Breast epithelium (tissue), 4 donors: ENCODE data around the gene PDZD4. TPM values are rescaled to one million over a fixed set of nuclear protein-coding genes. Genes with fewer than 3 reads are reported as not detected.

ENCODE experiments used
- DNase-seq, 2 donors: peaks; one replicate each; pipeline ENCODE4 v3.0.0-alpha.2; 2019; ENCODE audit warnings: low spot score in 2 of 2
- H3K27ac ChIP-seq, 2 donors: fragments of 200-600 bp; sonication (generic) in 1 of 2; one replicate each; pipeline ENCODE4 v1.5.1; 2016 to 2019; ENCODE audit warnings: mild to moderate bottlenecking in 1 of 2
- H3K27me3 ChIP-seq, 2 donors: fragments of 200-600 bp; sonication (generic) in 1 of 2; one replicate each; pipeline versions ENCODE4 v1.5.1 to v1.6.0; 2017 to 2019; ENCODE audit warnings: control low read depth in 1 of 2, mild to moderate bottlenecking in 1 of 2
- H3K36me3 ChIP-seq: fragments of 200-600 bp; one replicate; pipeline ENCODE4 v1.5.1; 2019
- H3K4me1 ChIP-seq, 2 donors: fragments of 200-600 bp; sonication (generic); one replicate each; pipeline ENCODE4 v1.5.1; 2016 to 2019; ENCODE audit warnings: control low read depth in 1 of 2
- H3K4me3 ChIP-seq, 3 donors: fragments of 200-600 bp; sonication (generic); 1 replicate in 2 of 3; 2 replicates in 1 of 3; pipeline ENCODE4 v1.5.1; 2016 to 2019; ENCODE audit warnings: mild to moderate bottlenecking in 3 of 3, moderate library complexity in 2 of 3
- H3K9me3 ChIP-seq, 2 donors: fragments of 200-600 bp; sonication (generic) in 1 of 2; one replicate each; pipeline ENCODE4 v1.5.1; 2016 to 2019; ENCODE audit warnings: control low read depth in 1 of 2
- POLR2A ChIP-seq: fragments of 450-650 bp; IDR thresholded peaks from one replicate; pipeline ENCODE4 v1.6.1; 2016; ENCODE audit warnings: antibody characterized with exemption, mild to moderate bottlenecking, moderate library complexity
- POLR2AphosphoS5 ChIP-seq, 3 donors: sonication (generic); formaldehyde crosslinking; IDR thresholded peaks; one replicate each; pipeline ENCODE4 v1.6.1; 2017; ENCODE audit warnings: antibody characterized with exemption in 3 of 3
- intact Hi-C: fragments of 100-400 bp; cut with DNase I; formaldehyde crosslinking; loops from one replicate; pipeline ENCODE4 v1.15.1; 2023; ENCODE audit warnings: low total_unique reads
- total RNA-seq, 3 donors: library from RNA; depleted of rRNA; stranded (reverse); fragments of >200 nt; gene quantifications; one replicate each; pipeline ENCODE4 v1.1.0, GENCODE V29; 2016
- TF ChIP-seq, protein P1 (sequence below), 3 donors: fragments of 450-650 bp; IDR thresholded peaks; one replicate each; pipeline ENCODE4 v1.5.1; 2016 to 2017; ENCODE audit warnings: antibody characterized with exemption in 3 of 3, mild to moderate bottlenecking in 3 of 3, moderate library complexity in 3 of 3

The PDZD4 gene
- total RNA-seq, 3 donors from 2014 or later = 0.80 to 5.6 (median 2.9) TPM

GRCh38 chrX:153848325-153848724, 18.0 kb upstream of the PDZD4 start:
- TF ChIP-seq POLR2A (no peak), POLR2AphosphoS5 (IDR thresholded peaks at IDR 0.05) (no peak)
- TF ChIP-seq, protein P1, sequence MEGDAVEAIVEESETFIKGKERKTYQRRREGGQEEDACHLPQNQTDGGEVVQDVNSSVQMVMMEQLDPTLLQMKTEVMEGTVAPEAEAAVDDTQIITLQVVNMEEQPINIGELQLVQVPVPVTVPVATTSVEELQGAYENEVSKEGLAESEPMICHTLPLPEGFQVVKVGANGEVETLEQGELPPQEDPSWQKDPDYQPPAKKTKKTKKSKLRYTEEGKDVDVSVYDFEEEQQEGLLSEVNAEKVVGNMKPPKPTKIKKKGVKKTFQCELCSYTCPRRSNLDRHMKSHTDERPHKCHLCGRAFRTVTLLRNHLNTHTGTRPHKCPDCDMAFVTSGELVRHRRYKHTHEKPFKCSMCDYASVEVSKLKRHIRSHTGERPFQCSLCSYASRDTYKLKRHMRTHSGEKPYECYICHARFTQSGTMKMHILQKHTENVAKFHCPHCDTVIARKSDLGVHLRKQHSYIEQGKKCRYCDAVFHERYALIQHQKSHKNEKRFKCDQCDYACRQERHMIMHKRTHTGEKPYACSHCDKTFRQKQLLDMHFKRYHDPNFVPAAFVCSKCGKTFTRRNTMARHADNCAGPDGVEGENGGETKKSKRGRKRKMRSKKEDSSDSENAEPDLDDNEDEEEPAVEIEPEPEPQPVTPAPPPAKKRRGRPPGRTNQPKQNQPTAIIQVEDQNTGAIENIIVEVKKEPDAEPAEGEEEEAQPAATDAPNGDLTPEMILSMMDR (IDR thresholded peaks at IDR 0.05) = no peak
- DNase-seq = no peak

GRCh38 chrX:153845842-153846241, 15.5 kb upstream of the PDZD4 start:
- Histone ChIP-seq H3K4me1 (no peaks in the 10 kb centered on the region), H3K27ac (no peak overlapping the region), H3K27me3 (peaks cover 0 to 54% of the 10 kb centered on the region in 2 donors), H3K36me3 (no peaks in the 10 kb centered on the region), H3K9me3 (no peaks in the 10 kb centered on the region), H3K4me3 (no peak overlapping the region)
- intact Hi-C loops = no loop called here
- TF ChIP-seq, protein P1 (IDR thresholded peaks at IDR 0.05) = no peak
- TF ChIP-seq POLR2AphosphoS5 (IDR thresholded peaks at IDR 0.05) = no peak
- no peak for TF ChIP-seq POLR2A
- DNase-seq = no peak

More at GRCh38 chrX:153848325-153848724, 18.0 kb upstream of the PDZD4 start:
- Histone ChIP-seq H3K4me3 (no peak overlapping the region), H3K27ac (no peak overlapping the region), H3K9me3 (no peaks in the 10 kb centered on the region), H3K4me1 (no peaks in the 10 kb centered on the region), H3K36me3 (no peaks in the 10 kb centered on the region), H3K27me3 (peaks cover 0 to 65% of the 10 kb centered on the region in 2 donors)
- intact Hi-C loops = no loop called here

DNA sequence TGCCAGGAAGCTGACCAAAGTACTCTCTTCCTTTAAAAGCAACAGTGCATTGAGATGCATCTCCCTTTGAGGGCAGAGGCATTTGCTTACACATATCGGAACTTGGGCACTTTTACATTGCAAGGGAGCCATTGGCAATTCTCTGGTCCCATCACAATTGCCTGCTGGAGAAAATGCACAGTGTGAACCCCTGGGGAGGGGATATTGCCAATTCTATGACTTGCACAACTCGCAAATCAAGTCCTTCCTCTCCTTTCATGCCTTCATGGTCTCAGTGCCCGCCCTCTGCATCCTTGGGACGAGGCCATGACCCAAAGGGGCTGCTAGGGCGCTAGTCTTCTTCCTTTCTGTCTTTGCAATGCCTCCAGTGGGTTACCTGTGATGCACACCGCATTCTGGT, 14.9 kb upstream of the PDZD4 start:
- no peak for DNase-seq
- H3K4me1 ChIP-seq = no peaks in the 10 kb centered on the region
- H3K27me3 ChIP-seq = peaks cover 0 to 50% of the 10 kb centered on the region in 2 donors
- no peaks in the 10 kb centered on the region for H3K9me3 ChIP-seq
- no peak overlapping the region for H3K4me3 ChIP-seq
- no peak overlapping the region for H3K27ac ChIP-seq
- H3K36me3 ChIP-seq = no peaks in the 10 kb centered on the region
- TF ChIP-seq, protein P1 (IDR thresholded peaks at IDR 0.05) = no peak
- no peak for TF ChIP-seq POLR2AphosphoS5 (IDR thresholded peaks at IDR 0.05)
- TF ChIP-seq POLR2A = no peak
- intact Hi-C loops = no loop called here

GRCh38 chrX:153844509-153845082, 14.3 kb upstream of the PDZD4 start:
- H3K9me3 ChIP-seq = no peaks in the 10 kb centered on the region
- TF ChIP-seq, protein P1 (IDR thresholded peaks at IDR 0.05) = no peak
- TF ChIP-seq POLR2A = no peak
- no peak for TF ChIP-seq POLR2AphosphoS5 (IDR thresholded peaks at IDR 0.05)
- no peak overlapping the region for H3K4me3 ChIP-seq
- no peaks in the 10 kb centered on the region for H3K36me3 ChIP-seq
- H3K4me1 ChIP-seq = no peaks in the 10 kb centered on the region
- H3K27ac ChIP-seq = no peak overlapping the region
- no peak for DNase-seq
- intact Hi-C loops = no loop called here
- H3K27me3 ChIP-seq = peaks cover 0 to 54% of the 10 kb centered on the region in 2 donors

GRCh38 chrX:153836921-153837320, 6.6 kb upstream of the PDZD4 start:
- peaks cover 0 to 51% of the 10 kb centered on the region in 2 donors for H3K27me3 ChIP-seq
- TF ChIP-seq POLR2A (no peak), POLR2AphosphoS5 (IDR thresholded peaks at IDR 0.05) (no peak)
- TF ChIP-seq, protein P1 (IDR thresholded peaks at IDR 0.05) = no peak
- no peak overlapping the region for H3K4me3 ChIP-seq
- intact Hi-C loops = no loop called here
- no peaks in the 10 kb centered on the region for H3K9me3 ChIP-seq
- no peaks in the 10 kb centered on the region for H3K36me3 ChIP-seq
- no peak for DNase-seq
- H3K4me1 ChIP-seq = no peaks in the 10 kb centered on the region
- H3K27ac ChIP-seq = no peak overlapping the region
